ENCODE data around the gene NTRK3. TPM values are rescaled to one million over a fixed set of nuclear protein-coding genes. Genes with fewer than 3 reads are reported as not detected.

The NTRK3 gene
- total RNA-seq, 2 donors from 2014 or later: 0.66 to 5.2 TPM

DNA sequence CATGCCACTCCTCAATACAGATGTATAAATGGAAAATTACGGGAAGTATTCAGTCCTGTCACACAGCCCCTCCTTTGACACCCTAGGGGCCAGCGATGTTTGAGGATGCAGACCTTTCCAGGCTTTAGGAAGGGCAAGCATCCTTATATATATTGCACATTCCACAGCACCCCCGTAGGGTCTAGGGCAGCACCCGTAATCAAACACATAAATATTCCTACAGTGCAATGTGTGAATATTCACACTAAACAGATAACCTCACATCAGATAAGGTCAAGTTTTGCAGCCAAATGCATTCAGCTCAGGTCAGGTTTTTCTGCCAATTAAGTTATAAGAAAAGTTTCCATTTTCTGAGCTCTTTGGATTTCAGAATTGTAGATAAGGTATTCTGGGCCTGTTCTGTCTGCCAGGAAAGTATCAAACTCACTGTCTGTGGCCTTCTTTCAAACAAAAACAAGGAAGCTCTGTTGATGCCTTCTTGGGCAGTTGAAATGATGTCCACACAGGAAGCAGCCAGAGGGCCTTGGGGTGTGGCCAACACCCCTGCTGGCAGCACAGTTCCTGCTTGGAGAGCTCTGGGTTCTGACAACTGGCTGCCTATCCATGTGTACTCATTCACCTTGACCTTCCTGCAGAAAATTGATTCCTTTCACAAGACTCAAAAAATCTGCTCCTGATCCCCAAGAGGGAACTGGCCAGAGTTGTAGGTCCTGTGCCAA lies 427.0 kb downstream of the NTRK3 start:
- intact Hi-C loops (cut with DNase I): no loop called here
- whole genome bisulfite sequencing, 2 donors: 49 to 60% methylated on average over 4 of the region's 4 CpGs
- ATAC-seq: no peak

DNA sequence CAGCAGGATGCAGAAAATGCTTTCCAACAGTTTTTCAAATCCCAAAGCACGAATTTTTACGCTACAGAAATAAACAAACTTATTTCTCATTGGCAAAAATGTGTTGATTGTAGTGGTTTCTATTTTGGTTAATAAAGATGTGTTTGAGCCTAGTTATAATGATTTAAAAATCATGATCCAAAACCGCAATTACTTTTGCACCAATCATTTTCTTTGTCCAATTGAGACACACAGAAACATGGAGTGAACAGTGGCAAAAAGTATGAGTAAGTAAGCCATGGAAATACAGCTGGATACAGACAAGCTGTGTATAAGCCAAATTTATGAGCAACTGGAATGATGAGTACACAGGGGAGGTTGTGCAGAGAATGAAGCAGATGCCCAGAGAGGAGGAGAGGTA lies 427.9 kb downstream of the NTRK3 start:
- TF ChIP-seq, protein P1, sequence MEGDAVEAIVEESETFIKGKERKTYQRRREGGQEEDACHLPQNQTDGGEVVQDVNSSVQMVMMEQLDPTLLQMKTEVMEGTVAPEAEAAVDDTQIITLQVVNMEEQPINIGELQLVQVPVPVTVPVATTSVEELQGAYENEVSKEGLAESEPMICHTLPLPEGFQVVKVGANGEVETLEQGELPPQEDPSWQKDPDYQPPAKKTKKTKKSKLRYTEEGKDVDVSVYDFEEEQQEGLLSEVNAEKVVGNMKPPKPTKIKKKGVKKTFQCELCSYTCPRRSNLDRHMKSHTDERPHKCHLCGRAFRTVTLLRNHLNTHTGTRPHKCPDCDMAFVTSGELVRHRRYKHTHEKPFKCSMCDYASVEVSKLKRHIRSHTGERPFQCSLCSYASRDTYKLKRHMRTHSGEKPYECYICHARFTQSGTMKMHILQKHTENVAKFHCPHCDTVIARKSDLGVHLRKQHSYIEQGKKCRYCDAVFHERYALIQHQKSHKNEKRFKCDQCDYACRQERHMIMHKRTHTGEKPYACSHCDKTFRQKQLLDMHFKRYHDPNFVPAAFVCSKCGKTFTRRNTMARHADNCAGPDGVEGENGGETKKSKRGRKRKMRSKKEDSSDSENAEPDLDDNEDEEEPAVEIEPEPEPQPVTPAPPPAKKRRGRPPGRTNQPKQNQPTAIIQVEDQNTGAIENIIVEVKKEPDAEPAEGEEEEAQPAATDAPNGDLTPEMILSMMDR (IDR thresholded peaks at IDR 0.05): no peak
- no peak for TF ChIP-seq POLR2A (IDR thresholded peaks at IDR 0.05)
- DNase-seq: no peak
- WGBS, 2 donors: 51 to 53% methylated on average over 3 of the region's 3 CpGs

More for the DNA sequence above, 427.0 kb downstream of the NTRK3 start:
- Histone ChIP-seq H3K4me3 (no peak overlapping the region), H3K27ac (no peak overlapping the region), H3K9me3 (no peaks in the 10 kb centered on the region), H3K27me3 (no peaks in the 10 kb centered on the region), H3K4me1 (no peaks in the 10 kb centered on the region), H3K36me3 (replicated peaks in 1 of 2; ENCODE audit: insufficient read depth in 1 of 2, low read depth in 2 of 2) (no peaks in the 10 kb centered on the region)
- TF ChIP-seq POLR2A (IDR thresholded peaks at IDR 0.05): no peak
- TF ChIP-seq, protein P1 (IDR thresholded peaks at IDR 0.05): no peak
- DNase-seq: no peak

DNA sequence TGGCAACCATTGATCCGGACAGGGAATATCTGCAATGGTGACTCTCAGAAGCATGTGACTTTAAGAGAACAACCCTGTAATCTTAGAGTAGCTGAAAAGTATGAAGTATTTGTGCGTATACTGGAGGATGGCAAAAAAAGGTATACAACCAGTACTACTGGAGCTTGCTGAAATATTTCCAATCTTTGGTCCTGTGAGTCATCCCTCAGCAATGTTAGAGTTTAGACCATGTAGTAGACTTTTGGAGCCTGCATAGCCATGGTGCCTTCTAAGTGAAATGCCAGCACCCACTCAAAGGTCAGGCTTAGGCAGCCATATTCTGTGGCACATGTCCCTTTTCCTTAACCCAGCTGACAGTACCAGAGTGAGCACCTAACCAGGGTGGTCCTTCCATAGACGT lies 429.4 kb downstream of the NTRK3 start:
- no peaks in the 10 kb centered on the region for H3K36me3 ChIP-seq (replicated peaks in 1 of 2; ENCODE audit: insufficient read depth in 1 of 2, low read depth in 2 of 2)
- no peak for DNase-seq
- no peak for ATAC-seq
- no peaks in the 10 kb centered on the region for H3K9me3 ChIP-seq
- no peaks in the 10 kb centered on the region for H3K27me3 ChIP-seq
- no peak overlapping the region for H3K4me3 ChIP-seq
- WGBS, 2 donors: 43 to 57% methylated on average over 3 of the region's 3 CpGs
- H3K4me1 ChIP-seq: no peaks in the 10 kb centered on the region
- no peak overlapping the region for H3K27ac ChIP-seq
- intact Hi-C loops (cut with DNase I): no loop called here
- TF ChIP-seq, protein P1 (IDR thresholded peaks at IDR 0.05): no peak
- TF ChIP-seq POLR2A (IDR thresholded peaks at IDR 0.05): no peak

More for the DNA sequence above, 427.9 kb downstream of the NTRK3 start:
- Histone ChIP-seq H3K36me3 (replicated peaks in 1 of 2; ENCODE audit: insufficient read depth in 1 of 2, low read depth in 2 of 2) (no peaks in the 10 kb centered on the region), H3K27ac (no peak overlapping the region), H3K4me1 (no peaks in the 10 kb centered on the region), H3K9me3 (no peaks in the 10 kb centered on the region), H3K27me3 (no peaks in the 10 kb centered on the region), H3K4me3 (no peak overlapping the region)
- no peak for ATAC-seq
- intact Hi-C loops (cut with DNase I): no loop called here

DNA sequence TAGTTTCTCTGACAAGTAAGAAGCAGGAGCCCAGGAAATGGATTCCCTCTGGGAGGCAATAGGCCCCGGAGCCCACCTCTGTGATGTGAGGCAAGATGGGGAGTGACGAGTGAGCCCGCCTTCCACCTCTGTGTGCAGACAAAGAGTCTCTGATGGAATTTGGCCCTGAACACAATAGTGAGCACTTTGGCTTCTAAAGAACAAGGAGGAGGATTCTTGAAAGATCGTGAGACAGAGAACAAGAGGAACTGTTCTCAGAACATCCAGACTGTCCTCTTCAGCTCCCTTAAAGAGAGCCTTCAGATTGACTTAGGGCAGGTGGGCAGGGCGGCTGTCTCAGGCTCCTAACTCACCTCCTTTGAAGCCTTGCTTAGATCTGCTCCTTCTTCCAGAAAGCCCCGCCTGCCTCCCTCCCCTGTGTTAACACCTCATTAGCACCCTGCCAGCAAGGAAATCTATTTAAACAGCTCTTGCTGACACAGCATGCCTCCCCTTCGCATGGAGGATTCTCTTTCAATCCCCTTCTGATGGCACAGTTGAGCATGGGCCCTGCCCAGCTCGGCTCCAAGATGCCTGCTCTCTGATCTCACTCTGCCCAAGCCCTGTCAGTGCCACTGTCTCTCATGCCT lies 430.3 kb downstream of the NTRK3 start:
- no peak overlapping the region for H3K27ac ChIP-seq
- TF ChIP-seq POLR2A (IDR thresholded peaks at IDR 0.05): no peak
- TF ChIP-seq, protein P1 (IDR thresholded peaks at IDR 0.05): no peak
- H3K4me1 ChIP-seq: no peaks in the 10 kb centered on the region
- H3K36me3 ChIP-seq (replicated peaks in 1 of 2; ENCODE audit: insufficient read depth in 1 of 2, low read depth in 2 of 2): no peaks in the 10 kb centered on the region
- 22 to 23% methylated on average over 8 of the region's 8 CpGs for WGBS, 2 donors
- H3K4me3 ChIP-seq: no peak overlapping the region
- intact Hi-C loops (cut with DNase I): no loop called here
- ATAC-seq (no peak), DNase-seq (no peak)
- no peaks in the 10 kb centered on the region for H3K9me3 ChIP-seq
- no peaks in the 10 kb centered on the region for H3K27me3 ChIP-seq
